WTC11 (cell line): Measurements from ENCODE around the gene SEMA5B. TPM values are rescaled to one million over a fixed set of nuclear protein-coding genes. Genes with fewer than 3 reads are reported as not detected.

Source experiments
- ATAC-seq: fragments of 200-7000 bp; cut with Tn5 transposase; 2 replicates; pipeline ENCODE4 v1.10.0; 2021; ENCODE audit warnings: mild to moderate bottlenecking, moderate library complexity
- CTCF ChIA-PET: fragments of 300-600 bp; sonication (Branson Sonifier 250); formaldehyde crosslinking; loops from one replicate; lab custom pipeline; 2021; ENCODE audit warnings: antibody characterized with exemption; lab: Charles Lee
- POLR2A ChIA-PET: fragments of 350-600 bp; sonication (Branson Sonifier 250); formaldehyde crosslinking; loops from one replicate; lab custom pipeline; 2021; ENCODE audit warnings: antibody characterized with exemption; lab: Charles Lee
- DNase-seq: peaks from one replicate; pipeline ENCODE4 v3.0.0; 2021; ENCODE audit warnings: low spot score
- H3K27ac Mint-ChIP-seq: 2 replicates; pipeline ENCODE4 v1.8.0; 2021; ENCODE audit warnings: mixed read lengths
- H3K27me3 Mint-ChIP-seq: 2 replicates; pipeline ENCODE4 v1.8.0; 2021; ENCODE audit warnings: low read depth, mild to moderate bottlenecking, moderate library complexity, mixed read lengths
- H3K36me3 Mint-ChIP-seq: 2 replicates; pipeline ENCODE4 v1.8.0; 2021; ENCODE audit warnings: mixed read lengths
- H3K4me1 Mint-ChIP-seq: 2 replicates; pipeline ENCODE4 v1.8.0; 2022; ENCODE audit warnings: mixed read lengths
- H3K4me3 Mint-ChIP-seq: 2 replicates; pipeline ENCODE4 v1.8.0; 2021; ENCODE audit warnings: mild to moderate bottlenecking, moderate library complexity, mixed read lengths
- H3K9me3 Mint-ChIP-seq: 2 replicates; pipeline ENCODE4 v1.8.0; 2021; ENCODE audit warnings: mixed read lengths
- ETV6 ChIP-seq: sonication (generic); formaldehyde crosslinking; IDR thresholded peaks from 2 replicates; pipeline ENCODE4 v1.8.1; 2022; ENCODE audit warnings: mild to moderate bottlenecking, missing genetic modification reagents
- FOXK1 ChIP-seq: sonication (generic); formaldehyde crosslinking; IDR thresholded peaks from 2 replicates; pipeline ENCODE4 v1.8.0; 2022; ENCODE audit warnings: mild to moderate bottlenecking, moderate library complexity, missing genetic modification reagents
- GTF2I ChIP-seq: fragments of 250-450 bp; sonication (Bioruptor Pico); conservative IDR thresholded peaks from 2 replicates; pipeline ENCODE4 v1.4.0; 2021; ENCODE audit warnings: mild to moderate bottlenecking
- HMGA2 ChIP-seq: fragments of 250-450 bp; sonication (Bioruptor Pico); IDR thresholded peaks from 2 replicates; pipeline ENCODE4 v1.4.0; 2021; ENCODE audit warnings: mild to moderate bottlenecking, moderate library complexity
- IRF2 ChIP-seq: sonication (generic); formaldehyde crosslinking; IDR thresholded peaks from 2 replicates; pipeline ENCODE4 v1.8.0; 2022; ENCODE audit warnings: low read depth, missing genetic modification reagents, borderline replicate concordance
- NR1H2 ChIP-seq: sonication (generic); formaldehyde crosslinking; IDR thresholded peaks from 2 replicates; pipeline ENCODE4 v1.9.0; 2021; ENCODE audit warnings: mild to moderate bottlenecking, moderate library complexity, missing genetic modification reagents
- PRRX2 ChIP-seq: fragments of 250-450 bp; sonication (Bioruptor Pico); IDR thresholded peaks from 2 replicates; pipeline ENCODE4 v1.8.0; 2021; ENCODE audit warnings: mild to moderate bottlenecking
- SMAD3 ChIP-seq: sonication (generic); formaldehyde crosslinking; IDR thresholded peaks from 2 replicates; pipeline ENCODE4 v1.8.0; 2022; ENCODE audit warnings: missing genetic modification reagents, mild to moderate bottlenecking, borderline replicate concordance
- SMAD4 ChIP-seq: sonication (generic); formaldehyde crosslinking; IDR thresholded peaks from 2 replicates; pipeline ENCODE4 v1.8.0; 2022; ENCODE audit warnings: mild to moderate bottlenecking, missing genetic modification reagents
- SOX15 ChIP-seq: fragments of 250-450 bp; sonication (Bioruptor Pico); IDR thresholded peaks from 2 replicates; pipeline ENCODE4 v1.9.0; 2021; ENCODE audit warnings: mild to moderate bottlenecking
- ZBTB21 ChIP-seq: sonication (generic); formaldehyde crosslinking; IDR thresholded peaks from 2 replicates; pipeline ENCODE4 v1.8.1; 2023; ENCODE audit warnings: mild to moderate bottlenecking, missing genetic modification reagents, borderline replicate concordance
- total RNA-seq: library from RNA; stranded (reverse); gene quantifications from 3 replicates; pipeline ENCODE4 v1.2.3, GENCODE V29; 2021
- TF ChIP-seq, protein P1 (sequence below): sonication (generic); formaldehyde crosslinking; IDR thresholded peaks from 2 replicates; pipeline ENCODE4 v1.8.1; 2022; ENCODE audit warnings: mild to moderate bottlenecking, moderate library complexity, missing genetic modification reagents
- TF ChIP-seq, protein P2 (sequence below): fragments of 200-600 bp; IDR thresholded peaks from 2 replicates; pipeline ENCODE4 v1.8.0; 2022; ENCODE audit warnings: antibody characterized with exemption
- TF ChIP-seq, protein P3 (sequence below): sonication (generic); formaldehyde crosslinking; IDR thresholded peaks from 2 replicates; pipeline ENCODE4 v1.8.1; 2022; ENCODE audit warnings: low read depth, mild to moderate bottlenecking, moderate library complexity, missing genetic modification reagents, borderline replicate concordance
- TF ChIP-seq, protein P4 (sequence below): sonication (generic); formaldehyde crosslinking; IDR thresholded peaks from 2 replicates; pipeline ENCODE4 v1.8.0; 2022; ENCODE audit warnings: mild to moderate bottlenecking, missing genetic modification reagents
- TF ChIP-seq, protein P5 (sequence below): sonication (generic); formaldehyde crosslinking; IDR thresholded peaks from 2 replicates; pipeline ENCODE4 v1.8.0; 2022; ENCODE audit warnings: missing genetic modification reagents

SEMA5B gene
- total RNA-seq, 1 experiment from 2014 or later: 20.7 TPM

DNA sequence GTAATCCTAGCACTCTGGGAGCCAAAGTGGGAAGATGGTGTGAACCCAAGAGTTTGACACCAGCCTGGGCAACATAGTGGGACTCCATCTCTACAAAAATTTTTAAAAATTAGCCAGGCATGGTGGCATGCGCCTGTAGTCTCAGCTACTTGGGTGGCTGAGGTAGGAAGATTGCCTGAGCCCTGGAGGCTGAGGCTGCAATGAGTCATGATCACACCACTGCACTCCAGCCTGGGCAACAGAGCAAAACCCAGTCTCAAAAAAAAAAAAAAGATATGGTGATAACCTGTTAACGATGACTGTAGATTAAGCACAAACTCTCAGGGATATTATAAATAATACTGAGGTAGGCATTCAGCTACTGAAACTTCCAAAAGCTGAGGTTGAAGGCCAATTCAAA lies 125.2 kb downstream of the SEMA5B start:
- no peak for ATAC-seq
- CTCF ChIA-PET: interaction anchor here (0.9 to 1.7 kb wide), 4 partner anchors 9 to 126 kb away, joined by 3 to 8 read pairs (median 3); partner anchors contain the start of gene SEMA5B
- peaks cover 15% of the 10 kb centered on the region for H3K4me1 Mint-ChIP-seq
- DNase-seq: no peak
- H3K4me3 Mint-ChIP-seq: no peak overlapping the region
- TF ChIP-seq, protein P1, sequence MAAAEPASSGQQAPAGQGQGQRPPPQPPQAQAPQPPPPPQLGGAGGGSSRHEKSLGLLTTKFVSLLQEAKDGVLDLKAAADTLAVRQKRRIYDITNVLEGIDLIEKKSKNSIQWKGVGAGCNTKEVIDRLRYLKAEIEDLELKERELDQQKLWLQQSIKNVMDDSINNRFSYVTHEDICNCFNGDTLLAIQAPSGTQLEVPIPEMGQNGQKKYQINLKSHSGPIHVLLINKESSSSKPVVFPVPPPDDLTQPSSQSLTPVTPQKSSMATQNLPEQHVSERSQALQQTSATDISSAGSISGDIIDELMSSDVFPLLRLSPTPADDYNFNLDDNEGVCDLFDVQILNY (CRISPR knock-in tag): no peak
- no peak for TF ChIP-seq PRRX2
- TF ChIP-seq, protein P2, sequence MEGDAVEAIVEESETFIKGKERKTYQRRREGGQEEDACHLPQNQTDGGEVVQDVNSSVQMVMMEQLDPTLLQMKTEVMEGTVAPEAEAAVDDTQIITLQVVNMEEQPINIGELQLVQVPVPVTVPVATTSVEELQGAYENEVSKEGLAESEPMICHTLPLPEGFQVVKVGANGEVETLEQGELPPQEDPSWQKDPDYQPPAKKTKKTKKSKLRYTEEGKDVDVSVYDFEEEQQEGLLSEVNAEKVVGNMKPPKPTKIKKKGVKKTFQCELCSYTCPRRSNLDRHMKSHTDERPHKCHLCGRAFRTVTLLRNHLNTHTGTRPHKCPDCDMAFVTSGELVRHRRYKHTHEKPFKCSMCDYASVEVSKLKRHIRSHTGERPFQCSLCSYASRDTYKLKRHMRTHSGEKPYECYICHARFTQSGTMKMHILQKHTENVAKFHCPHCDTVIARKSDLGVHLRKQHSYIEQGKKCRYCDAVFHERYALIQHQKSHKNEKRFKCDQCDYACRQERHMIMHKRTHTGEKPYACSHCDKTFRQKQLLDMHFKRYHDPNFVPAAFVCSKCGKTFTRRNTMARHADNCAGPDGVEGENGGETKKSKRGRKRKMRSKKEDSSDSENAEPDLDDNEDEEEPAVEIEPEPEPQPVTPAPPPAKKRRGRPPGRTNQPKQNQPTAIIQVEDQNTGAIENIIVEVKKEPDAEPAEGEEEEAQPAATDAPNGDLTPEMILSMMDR: no peak
- TF ChIP-seq, all 79 proteins: peak for 0
- Mint-ChIP-seq H3K36me3 (no peaks in the 10 kb centered on the region), H3K27ac (no peak overlapping the region), H3K27me3 (no peaks in the 10 kb centered on the region), H3K9me3 (no peaks in the 10 kb centered on the region)
- POLR2A ChIA-PET: no interaction called here

DNA sequence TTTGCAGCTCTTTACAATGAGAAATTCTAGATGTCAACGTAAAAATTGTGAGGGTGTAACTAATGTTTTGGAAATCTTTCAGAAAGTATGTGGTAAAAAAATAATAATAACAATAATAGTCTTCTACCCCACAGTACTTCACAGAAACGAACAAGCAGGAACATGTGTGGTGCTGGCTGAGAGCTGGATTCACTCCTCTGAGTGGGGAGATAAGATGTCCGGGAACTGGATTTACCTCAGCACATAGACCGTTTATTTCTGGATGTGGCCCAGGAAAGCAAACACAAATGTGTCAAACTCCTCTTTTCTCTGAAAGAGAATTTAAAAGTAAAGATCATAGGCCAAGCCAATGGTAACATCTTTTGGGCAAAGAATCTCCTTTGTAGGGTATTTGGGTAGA lies 129.3 kb downstream of the SEMA5B start:
- no peaks in the 10 kb centered on the region for H3K36me3 Mint-ChIP-seq
- ChIA-PET CTCF (no interaction called here), POLR2A (no interaction called here)
- no peak overlapping the region for H3K27ac Mint-ChIP-seq
- no peak overlapping the region for H3K4me3 Mint-ChIP-seq
- ATAC-seq (no peak), DNase-seq (no peak)
- TF ChIP-seq SMAD3 (CRISPR knock-in tag) (no peak), SMAD4 (no peak), HMGA2 (CRISPR knock-in tag) (no peak), SOX15 (CRISPR knock-in tag) (no peak)
- TF ChIP-seq, protein P3, sequence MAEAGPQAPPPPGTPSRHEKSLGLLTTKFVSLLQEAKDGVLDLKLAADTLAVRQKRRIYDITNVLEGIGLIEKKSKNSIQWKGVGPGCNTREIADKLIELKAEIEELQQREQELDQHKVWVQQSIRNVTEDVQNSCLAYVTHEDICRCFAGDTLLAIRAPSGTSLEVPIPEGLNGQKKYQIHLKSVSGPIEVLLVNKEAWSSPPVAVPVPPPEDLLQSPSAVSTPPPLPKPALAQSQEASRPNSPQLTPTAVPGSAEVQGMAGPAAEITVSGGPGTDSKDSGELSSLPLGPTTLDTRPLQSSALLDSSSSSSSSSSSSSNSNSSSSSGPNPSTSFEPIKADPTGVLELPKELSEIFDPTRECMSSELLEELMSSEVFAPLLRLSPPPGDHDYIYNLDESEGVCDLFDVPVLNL (CRISPR knock-in tag): no peak
- no peaks in the 10 kb centered on the region for H3K27me3 Mint-ChIP-seq
- H3K4me1 Mint-ChIP-seq: peaks cover 16% of the 10 kb centered on the region
- no peaks in the 10 kb centered on the region for H3K9me3 Mint-ChIP-seq

DNA sequence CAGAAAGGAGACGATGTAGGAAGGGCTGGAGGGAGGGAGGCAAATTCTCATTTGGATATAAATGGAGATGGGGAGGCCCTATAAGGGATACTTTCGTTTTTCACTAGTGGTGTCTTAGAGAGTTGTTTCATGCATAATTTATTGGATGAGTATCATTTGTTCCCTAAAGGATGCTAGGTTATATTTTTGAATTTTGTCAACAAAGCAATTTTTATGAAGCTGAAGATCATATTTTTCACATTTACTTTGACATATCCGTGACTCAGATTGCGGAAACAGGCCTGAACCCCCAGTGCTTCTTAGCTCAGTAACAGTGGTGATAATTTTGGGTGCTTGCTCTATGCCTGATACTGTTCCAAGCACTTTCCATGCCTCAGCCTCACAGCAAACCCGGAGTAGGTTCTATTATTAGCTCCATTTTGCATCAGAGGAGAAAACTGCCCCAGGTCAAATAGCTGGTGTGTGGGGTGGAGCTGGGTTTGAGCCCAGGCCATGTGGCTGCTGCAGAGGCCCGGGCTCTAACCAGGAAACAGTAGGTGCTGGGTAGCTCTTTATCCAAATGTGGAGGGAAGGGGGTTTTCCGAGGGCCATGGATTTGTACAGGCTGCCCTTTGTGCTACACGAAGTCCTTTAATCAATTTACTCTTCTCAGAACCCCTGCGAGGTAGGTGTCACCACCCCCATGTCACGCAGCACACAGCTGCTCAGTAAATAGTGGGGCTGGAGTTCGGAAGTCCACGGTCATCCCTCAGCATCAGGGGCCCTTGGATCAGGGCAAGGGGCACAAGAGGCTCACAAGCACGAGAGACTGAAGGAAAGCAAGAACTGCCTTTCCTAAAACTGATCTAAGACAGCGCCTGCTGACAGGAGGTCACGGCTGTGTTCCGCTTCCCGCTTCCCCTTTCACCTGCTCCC lies 133.6 kb downstream of the SEMA5B start:
- ChIA-PET POLR2A (no interaction called here), CTCF (interaction anchor here (0.6 to 0.9 kb wide), 2 partner anchors 367 to 460 kb away, joined by 3 read pairs; no protein-coding TSS in a partner anchor)
- Mint-ChIP-seq H3K9me3 (peaks cover 11% of the 10 kb centered on the region), H3K4me3 (0 out of 2 replicates have a peak overlapping the region, but pooled peaks have one; percentile 20), H3K4me1 (peaks cover 45% of the 10 kb centered on the region), H3K27ac (no peak overlapping the region), H3K36me3 (peaks cover 8% of the 10 kb centered on the region), H3K27me3 (peaks cover 8% of the 10 kb centered on the region)
- DNase-seq (no peak), ATAC-seq (peak; percentile 10; the same call in 1 of the 2 replicates)
- no peak for TF ChIP-seq NR1H2
- TF ChIP-seq SOX15 (CRISPR knock-in tag): no peak

DNA sequence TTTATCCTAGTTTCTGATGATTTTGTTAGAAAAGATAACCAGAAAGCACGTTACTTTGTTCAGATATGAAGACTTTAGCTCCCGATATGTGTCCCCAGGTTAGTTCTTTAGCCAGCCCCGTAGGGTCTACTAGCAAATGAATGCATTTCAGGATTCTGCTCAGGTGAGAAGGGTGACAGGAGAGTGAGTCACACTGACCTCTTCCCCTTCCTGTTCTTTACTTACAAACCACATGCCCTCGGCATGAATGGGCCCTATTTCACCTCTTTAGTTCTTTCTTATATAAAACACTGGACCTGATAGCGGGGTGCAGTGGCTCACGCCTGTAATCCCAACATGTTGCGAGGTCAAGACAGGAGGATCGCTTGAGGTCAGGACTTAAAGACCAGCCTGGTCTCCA lies 134.3 kb downstream of the SEMA5B start:
- ChIA-PET POLR2A (no interaction called here), CTCF (interaction anchor here (0.6 to 0.9 kb wide), 2 partner anchors 368 to 460 kb away, joined by 3 read pairs; no protein-coding TSS in a partner anchor)
- no peak overlapping the region for H3K27ac Mint-ChIP-seq
- peaks cover 11% of the 10 kb centered on the region for H3K9me3 Mint-ChIP-seq
- H3K36me3 Mint-ChIP-seq: peaks cover 8% of the 10 kb centered on the region
- peaks cover 47% of the 10 kb centered on the region for H3K4me1 Mint-ChIP-seq
- no peak overlapping the region for H3K4me3 Mint-ChIP-seq
- DNase-seq (no peak), ATAC-seq (no peak)
- peaks cover 8% of the 10 kb centered on the region for H3K27me3 Mint-ChIP-seq
- TF ChIP-seq IRF2 (CRISPR knock-in tag) (no peak), GTF2I (CRISPR knock-in tag) (no peak), ZBTB21 (CRISPR knock-in tag) (no peak), FOXK1 (no peak), SMAD4 (no peak), ETV6 (CRISPR knock-in tag) (no peak)
- TF ChIP-seq, protein P4, sequence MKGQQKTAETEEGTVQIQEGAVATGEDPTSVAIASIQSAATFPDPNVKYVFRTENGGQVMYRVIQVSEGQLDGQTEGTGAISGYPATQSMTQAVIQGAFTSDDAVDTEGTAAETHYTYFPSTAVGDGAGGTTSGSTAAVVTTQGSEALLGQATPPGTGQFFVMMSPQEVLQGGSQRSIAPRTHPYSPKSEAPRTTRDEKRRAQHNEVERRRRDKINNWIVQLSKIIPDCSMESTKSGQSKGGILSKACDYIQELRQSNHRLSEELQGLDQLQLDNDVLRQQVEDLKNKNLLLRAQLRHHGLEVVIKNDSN (CRISPR knock-in tag): no peak
- TF ChIP-seq, protein P5, sequence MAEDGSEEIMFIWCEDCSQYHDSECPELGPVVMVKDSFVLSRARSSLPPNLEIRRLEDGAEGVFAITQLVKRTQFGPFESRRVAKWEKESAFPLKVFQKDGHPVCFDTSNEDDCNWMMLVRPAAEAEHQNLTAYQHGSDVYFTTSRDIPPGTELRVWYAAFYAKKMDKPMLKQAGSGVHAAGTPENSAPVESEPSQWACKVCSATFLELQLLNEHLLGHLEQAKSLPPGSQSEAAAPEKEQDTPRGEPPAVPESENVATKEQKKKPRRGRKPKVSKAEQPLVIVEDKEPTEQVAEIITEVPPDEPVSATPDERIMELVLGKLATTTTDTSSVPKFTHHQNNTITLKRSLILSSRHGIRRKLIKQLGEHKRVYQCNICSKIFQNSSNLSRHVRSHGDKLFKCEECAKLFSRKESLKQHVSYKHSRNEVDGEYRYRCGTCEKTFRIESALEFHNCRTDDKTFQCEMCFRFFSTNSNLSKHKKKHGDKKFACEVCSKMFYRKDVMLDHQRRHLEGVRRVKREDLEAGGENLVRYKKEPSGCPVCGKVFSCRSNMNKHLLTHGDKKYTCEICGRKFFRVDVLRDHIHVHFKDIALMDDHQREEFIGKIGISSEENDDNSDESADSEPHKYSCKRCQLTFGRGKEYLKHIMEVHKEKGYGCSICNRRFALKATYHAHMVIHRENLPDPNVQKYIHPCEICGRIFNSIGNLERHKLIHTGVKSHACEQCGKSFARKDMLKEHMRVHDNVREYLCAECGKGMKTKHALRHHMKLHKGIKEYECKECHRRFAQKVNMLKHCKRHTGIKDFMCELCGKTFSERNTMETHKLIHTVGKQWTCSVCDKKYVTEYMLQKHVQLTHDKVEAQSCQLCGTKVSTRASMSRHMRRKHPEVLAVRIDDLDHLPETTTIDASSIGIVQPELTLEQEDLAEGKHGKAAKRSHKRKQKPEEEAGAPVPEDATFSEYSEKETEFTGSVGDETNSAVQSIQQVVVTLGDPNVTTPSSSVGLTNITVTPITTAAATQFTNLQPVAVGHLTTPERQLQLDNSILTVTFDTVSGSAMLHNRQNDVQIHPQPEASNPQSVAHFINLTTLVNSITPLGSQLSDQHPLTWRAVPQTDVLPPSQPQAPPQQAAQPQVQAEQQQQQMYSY (CRISPR knock-in tag): no peak
- TF ChIP-seq, protein P2: no peak
